Measurements from ENCODE around the gene CXCL14. TPM values are rescaled to one million over a fixed set of nuclear protein-coding genes. Genes with fewer than 3 reads are reported as not detected.

CXCL14 gene
- total RNA-seq, 1 donor from 2014 or later: 45.3 TPM

- H3K27me3 ChIP-seq: no peaks in the 10 kb centered on the region
- no peaks in the 10 kb centered on the region for H3K36me3 ChIP-seq
- no peaks in the 10 kb centered on the region for H3K9me3 ChIP-seq
- H3K4me3 ChIP-seq: no peak overlapping the region
- intact Hi-C loops (cut with DNase I): no loop called here
- no peaks in the 10 kb centered on the region for H3K4me1 ChIP-seq
- TF ChIP-seq, protein P1, sequence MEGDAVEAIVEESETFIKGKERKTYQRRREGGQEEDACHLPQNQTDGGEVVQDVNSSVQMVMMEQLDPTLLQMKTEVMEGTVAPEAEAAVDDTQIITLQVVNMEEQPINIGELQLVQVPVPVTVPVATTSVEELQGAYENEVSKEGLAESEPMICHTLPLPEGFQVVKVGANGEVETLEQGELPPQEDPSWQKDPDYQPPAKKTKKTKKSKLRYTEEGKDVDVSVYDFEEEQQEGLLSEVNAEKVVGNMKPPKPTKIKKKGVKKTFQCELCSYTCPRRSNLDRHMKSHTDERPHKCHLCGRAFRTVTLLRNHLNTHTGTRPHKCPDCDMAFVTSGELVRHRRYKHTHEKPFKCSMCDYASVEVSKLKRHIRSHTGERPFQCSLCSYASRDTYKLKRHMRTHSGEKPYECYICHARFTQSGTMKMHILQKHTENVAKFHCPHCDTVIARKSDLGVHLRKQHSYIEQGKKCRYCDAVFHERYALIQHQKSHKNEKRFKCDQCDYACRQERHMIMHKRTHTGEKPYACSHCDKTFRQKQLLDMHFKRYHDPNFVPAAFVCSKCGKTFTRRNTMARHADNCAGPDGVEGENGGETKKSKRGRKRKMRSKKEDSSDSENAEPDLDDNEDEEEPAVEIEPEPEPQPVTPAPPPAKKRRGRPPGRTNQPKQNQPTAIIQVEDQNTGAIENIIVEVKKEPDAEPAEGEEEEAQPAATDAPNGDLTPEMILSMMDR (IDR thresholded peaks at IDR 0.05): no peak
- no peak overlapping the region for H3K27ac ChIP-seq
- no peak for DNase-seq (ENCODE audit: low spot score in 2 of 2)
These were observed 29.6 kb upstream of the CXCL14 start for GRCh38 chr5:135608361-135608760.

DNA sequence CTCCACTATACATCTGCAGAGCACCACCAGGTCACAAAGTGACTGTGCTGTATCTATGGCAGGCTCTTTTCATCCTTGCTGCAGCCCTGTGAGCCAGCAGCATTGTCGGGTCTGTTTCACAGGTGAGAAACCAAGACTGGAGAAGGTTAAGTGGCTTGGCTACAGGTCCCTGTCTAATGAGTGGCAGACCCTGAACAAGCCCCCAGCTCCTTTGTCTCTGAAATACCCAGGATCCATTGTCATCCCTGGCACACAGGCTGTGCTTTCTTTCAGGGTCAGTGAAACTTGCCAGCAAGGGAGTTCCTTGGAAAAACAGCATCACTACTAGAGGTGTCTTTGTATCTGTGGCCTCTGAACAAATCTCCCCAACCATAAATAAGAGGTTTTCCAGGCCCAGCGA lies 27.6 kb upstream of the CXCL14 start:
- Histone ChIP-seq H3K36me3 (no peaks in the 10 kb centered on the region), H3K27me3 (no peaks in the 10 kb centered on the region), H3K9me3 (no peaks in the 10 kb centered on the region), H3K27ac (no peak overlapping the region), H3K4me1 (no peaks in the 10 kb centered on the region), H3K4me3 (no peak overlapping the region)
- TF ChIP-seq, protein P1 (IDR thresholded peaks at IDR 0.05): no peak
- DNase-seq (ENCODE audit: low spot score in 2 of 2): no peak
- intact Hi-C loops (cut with DNase I): no loop called here

GRCh38 chr5:135605221-135605620 lies 26.4 kb upstream of the CXCL14 start:
- no peaks in the 10 kb centered on the region for H3K4me1 ChIP-seq
- TF ChIP-seq, protein P1 (IDR thresholded peaks at IDR 0.05): no peak
- no peaks in the 10 kb centered on the region for H3K36me3 ChIP-seq
- DNase-seq (ENCODE audit: low spot score in 2 of 2): no peak
- intact Hi-C loops (cut with DNase I): no loop called here
- H3K9me3 ChIP-seq: no peaks in the 10 kb centered on the region
- H3K27me3 ChIP-seq: no peaks in the 10 kb centered on the region
- no peak overlapping the region for H3K27ac ChIP-seq
- no peak overlapping the region for H3K4me3 ChIP-seq

DNA sequence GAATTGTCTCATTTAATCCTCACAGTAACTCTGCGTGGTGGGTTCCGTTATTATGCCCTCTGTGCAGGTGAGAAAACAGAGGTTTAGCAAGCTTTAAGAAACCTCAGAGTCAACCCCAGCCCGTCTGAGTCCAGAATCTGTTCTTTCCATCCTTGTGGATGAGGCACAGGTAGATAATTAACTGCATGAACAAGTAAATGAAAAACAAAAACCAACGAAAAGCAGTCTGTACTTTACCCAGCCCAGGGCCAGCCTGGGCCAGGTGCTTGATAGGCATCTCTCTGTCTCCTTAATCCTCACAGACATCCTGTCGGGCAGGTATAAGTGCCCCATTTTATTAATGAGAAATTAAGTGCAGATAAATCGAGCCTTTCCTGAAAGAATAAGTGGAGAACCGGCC lies 25.3 kb upstream of the CXCL14 start:
- TF ChIP-seq, protein P1 (IDR thresholded peaks at IDR 0.05): no peak
- Histone ChIP-seq H3K9me3 (no peaks in the 10 kb centered on the region), H3K27ac (no peak overlapping the region), H3K27me3 (no peaks in the 10 kb centered on the region), H3K4me3 (no peak overlapping the region), H3K36me3 (no peaks in the 10 kb centered on the region), H3K4me1 (no peaks in the 10 kb centered on the region)
- DNase-seq (ENCODE audit: low spot score in 2 of 2): no peak
- intact Hi-C loops (cut with DNase I): no loop called here

DNA sequence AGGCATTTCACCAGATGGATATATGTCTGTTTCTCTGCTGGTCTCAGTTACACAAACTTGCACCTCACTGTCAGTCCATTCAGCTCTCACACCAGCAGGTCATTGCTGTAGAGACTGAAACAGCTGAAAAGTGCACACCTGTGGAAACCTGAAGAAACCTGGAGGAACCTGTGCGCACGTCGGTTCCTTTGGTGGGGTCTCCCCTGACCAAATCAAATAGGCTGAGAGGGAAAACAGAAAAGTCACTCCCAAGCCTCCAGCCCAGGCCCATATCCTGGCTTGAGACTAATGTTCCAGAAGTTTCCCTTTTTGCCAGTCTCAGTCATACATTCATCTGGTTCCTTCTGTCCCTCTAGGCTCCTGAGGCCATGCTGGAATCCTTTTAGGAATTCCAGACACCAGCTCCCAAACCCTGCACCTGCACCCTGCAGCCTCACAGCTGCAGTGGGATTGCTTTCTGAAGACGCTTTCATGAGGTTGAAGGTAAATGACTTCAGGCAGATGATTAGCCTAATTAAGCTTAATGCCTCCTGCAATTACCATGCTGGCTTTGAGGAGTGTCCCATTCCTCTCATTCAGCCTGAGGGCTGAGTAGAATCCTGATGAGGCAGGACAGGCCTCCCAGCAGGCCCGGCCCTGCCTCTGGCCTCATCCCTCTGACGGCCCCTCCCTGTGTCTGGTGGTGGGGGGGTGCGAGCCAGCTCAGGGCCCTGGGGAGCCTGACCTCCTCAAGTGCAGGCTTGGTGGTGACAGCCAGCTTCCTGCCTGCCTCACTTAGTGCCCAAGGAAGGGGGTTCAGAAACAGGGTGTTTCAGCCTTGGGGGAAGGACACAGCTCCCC lies 24.3 kb upstream of the CXCL14 start:
- intact Hi-C loops (cut with DNase I): no loop called here
- Histone ChIP-seq H3K27ac (no peak overlapping the region), H3K4me3 (no peak overlapping the region), H3K36me3 (no peaks in the 10 kb centered on the region), H3K9me3 (no peaks in the 10 kb centered on the region), H3K27me3 (no peaks in the 10 kb centered on the region), H3K4me1 (no peaks in the 10 kb centered on the region)
- TF ChIP-seq, protein P1 (IDR thresholded peaks at IDR 0.05): no peak
- DNase-seq (ENCODE audit: low spot score in 2 of 2): no peak
